NCI-H187 treated with DMSO at 0.1 percent for 48 hours (cell line): Measurements from ENCODE around the gene ARAP1.

Experiments used
- DNase-seq: peaks from one replicate; lab custom pipeline; 2025; lab: John Stamatoyannopoulos, UW

Gene ARAP1

GRCh38 chr11:72742513-72743320 is 9.5 kb downstream of the ARAP1 start:
- DNase-seq, result no peak

DNA sequence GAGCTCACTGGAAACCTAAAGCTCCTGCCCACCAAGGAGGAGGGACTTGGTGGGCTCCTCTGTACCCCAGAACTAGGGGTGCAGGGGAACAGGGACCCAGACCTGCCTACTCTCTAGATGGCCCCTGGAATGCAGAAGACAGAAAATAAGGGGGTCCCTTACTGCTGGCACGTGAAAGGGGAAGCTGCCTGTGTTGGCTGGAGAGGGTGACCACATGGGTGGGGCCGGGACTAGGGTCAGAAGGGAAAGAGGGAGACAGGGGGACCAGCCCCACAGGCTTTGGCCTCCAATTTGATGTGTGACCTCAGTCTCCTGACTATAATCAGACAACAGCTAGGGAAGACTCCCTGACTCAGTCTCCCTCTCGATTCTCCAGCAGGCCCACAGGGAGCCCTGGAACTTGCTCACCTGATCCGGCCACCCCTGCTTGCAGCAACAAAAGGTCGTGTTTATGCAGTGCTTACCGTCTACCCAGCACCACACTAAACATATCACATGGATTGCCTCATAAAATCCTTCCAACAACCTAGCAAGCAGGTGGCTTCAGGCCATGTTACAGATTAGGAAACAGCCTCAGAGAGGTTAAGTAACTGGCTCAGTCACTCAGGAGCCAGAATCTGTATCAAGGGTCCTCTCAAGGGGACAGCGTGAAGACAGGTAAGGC is 10.2 kb downstream of the ARAP1 start:
- DNase-seq, result no peak

DNA sequence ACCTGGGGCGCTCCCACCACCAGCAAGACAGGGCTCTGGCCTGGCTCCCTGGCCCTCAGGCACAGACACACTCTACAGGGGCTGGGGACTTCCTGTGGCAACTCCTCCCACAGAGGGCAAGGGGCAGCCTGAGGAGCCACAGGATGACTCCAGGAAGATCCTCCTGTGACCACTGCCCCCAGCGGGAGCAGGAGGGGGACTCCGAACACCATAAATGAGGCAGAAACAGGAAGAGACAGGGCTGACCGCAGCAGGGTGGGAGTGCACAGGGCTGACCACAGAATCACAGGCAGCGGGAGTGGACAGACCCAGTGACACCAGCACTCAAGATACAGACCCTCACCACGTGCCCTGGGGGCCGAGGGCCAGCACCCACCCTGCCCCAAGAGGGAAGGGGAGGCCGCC is 10.8 kb downstream of the ARAP1 start:
- DNase-seq, result no peak

GRCh38 chr11:72740562-72741428 is 11.4 kb downstream of the ARAP1 start:
- no peak for DNase-seq

DNA sequence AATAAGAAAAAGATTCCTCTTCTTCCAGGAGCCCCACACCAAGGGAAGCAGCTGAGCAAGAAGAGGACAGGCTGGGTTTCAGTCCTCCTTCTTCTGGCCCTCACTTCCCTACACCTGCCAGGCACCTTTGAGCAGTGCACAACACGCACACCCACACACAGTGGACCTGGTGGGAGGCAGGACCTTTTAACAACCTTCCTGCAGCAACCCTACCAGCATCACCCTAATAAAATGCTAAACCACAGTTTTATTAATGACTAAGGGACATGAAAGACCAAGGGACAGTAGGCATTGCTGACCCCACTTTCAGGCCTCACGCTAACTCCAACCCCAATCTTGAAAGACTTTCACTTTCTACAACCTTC is 12.2 kb downstream of the ARAP1 start:
- DNase-seq, result no peak

DNA sequence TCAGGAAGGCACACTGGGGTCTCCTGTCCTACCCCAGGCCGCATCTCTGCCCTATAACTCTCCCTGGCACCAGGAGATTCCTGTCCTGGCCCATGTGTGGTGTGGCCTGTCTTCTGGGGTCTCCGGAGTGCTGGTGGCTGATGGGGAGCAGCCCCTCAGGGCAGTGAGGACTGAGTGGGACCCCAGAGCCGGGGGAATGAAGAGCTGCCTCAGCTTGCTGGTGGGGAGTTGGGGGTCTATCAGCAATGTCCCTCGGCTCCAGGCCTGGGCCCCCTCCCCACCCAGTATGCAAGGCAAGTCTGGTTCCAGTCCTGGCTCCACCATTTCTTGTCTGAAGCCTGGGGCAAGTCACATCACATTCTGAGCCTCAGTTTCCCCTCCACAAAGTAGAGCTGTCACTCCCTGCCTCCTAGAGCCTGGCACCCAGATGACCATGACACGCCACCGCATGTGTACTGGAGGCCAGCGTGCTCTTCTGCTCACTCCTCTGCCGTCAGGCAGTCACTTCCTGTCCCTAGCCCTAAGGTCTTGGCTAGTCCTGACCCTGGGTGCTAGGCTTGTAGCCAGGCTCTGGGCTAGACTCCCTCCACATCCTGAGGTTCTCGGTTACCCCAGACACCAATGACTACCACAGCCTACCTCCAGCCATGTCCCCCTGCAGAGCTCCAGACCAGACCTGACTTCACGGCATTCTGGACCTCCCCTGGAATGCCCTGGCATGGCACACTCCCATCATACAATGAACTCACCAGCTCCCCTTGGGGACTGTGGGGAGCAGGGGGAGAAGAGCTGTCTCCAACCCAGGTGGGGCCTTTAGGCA is 12.8 kb downstream of the ARAP1 start:
- no peak for DNase-seq

GRCh38 chr11:72738199-72739141 is 13.7 kb downstream of the ARAP1 start:
- no peak for DNase-seq

GRCh38 chr11:72737336-72737735 is 14.9 kb downstream of the ARAP1 start:
- DNase-seq, result no peak

DNA sequence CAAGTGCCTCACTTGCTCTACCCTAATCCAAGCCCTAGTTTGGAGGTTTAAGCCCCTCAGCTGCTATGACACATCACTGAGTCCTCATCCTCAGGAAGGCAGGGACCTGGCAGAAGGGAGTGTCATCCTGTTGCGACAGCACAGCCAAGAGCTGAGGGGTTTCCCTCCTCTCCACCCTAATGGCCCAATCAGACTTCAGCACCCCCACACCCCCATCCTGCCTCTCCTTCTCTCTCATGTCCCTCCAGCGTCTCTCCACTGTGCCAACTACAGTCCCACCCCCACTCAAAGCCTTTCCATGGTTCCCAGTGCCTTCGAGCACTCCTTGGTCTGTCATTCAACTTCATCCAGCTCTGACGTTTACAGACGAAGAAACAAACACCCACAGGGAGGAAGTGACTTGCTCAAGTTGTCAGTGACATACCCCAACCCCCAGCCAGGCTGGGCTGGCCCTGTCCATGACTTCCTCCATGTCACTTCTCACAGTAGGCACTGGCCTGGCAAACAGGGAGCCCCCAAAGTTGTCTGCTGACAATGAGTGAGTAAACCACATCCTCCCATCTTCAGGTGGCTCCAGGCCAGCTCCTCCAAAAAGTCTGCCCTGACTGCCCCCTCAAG is 15.6 kb downstream of the ARAP1 start:
- no peak for DNase-seq

DNA sequence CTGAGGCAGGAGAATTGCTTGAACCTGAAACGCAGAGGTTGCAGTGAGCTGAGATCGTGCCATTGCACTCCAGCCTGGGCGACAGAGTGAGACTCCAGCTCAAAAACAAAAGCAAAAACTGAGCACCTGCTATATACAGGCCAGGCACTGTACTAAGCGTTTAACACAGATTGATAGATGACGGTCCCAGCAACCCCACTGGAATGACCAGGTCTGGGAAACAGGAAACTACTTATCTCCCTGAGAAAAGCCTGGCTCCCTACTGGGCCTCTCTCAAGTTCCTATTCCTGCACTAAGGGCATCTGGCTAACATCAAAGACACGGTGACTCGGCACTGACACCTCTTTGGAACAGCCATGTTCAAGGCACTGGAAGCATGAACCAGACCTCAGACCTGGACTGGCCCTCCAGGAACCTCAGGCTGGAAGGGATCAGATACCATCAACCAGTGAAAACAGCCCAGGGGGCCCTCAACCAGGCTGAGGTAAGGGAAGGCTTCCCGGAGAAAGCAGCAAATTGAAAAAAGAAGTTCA is 16.6 kb downstream of the ARAP1 start:
- DNase-seq, result no peak

GRCh38 chr11:72732329-72732728 is 19.9 kb downstream of the ARAP1 start:
- peak; percentile 31 for DNase-seq

GRCh38 chr11:72730737-72731136 is 21.5 kb downstream of the ARAP1 start:
- no peak for DNase-seq

- DNase-seq, result no peak
These were observed 22.0 kb downstream of the ARAP1 start for GRCh38 chr11:72730243-72730642.

DNA sequence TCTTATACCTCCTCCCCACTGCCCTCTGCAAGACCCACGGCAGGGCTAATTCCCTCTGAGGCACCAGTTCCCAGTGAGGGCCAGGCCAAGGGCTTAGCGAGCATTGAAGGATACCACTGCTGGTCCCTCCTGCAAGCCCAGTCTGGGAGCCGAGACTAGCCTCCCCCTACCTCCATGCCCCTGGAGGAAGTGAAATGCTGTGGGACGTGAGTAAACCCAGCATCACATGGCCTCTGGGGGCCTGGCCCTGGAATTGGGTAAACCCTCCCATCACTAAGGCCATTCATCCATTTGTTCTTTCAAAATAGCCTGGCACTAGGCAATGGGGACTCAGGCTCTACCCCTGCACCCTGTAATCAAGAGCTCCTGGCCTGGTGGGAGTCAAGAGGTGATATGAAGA is 24.7 kb downstream of the ARAP1 start:
- DNase-seq, result no peak

DNA sequence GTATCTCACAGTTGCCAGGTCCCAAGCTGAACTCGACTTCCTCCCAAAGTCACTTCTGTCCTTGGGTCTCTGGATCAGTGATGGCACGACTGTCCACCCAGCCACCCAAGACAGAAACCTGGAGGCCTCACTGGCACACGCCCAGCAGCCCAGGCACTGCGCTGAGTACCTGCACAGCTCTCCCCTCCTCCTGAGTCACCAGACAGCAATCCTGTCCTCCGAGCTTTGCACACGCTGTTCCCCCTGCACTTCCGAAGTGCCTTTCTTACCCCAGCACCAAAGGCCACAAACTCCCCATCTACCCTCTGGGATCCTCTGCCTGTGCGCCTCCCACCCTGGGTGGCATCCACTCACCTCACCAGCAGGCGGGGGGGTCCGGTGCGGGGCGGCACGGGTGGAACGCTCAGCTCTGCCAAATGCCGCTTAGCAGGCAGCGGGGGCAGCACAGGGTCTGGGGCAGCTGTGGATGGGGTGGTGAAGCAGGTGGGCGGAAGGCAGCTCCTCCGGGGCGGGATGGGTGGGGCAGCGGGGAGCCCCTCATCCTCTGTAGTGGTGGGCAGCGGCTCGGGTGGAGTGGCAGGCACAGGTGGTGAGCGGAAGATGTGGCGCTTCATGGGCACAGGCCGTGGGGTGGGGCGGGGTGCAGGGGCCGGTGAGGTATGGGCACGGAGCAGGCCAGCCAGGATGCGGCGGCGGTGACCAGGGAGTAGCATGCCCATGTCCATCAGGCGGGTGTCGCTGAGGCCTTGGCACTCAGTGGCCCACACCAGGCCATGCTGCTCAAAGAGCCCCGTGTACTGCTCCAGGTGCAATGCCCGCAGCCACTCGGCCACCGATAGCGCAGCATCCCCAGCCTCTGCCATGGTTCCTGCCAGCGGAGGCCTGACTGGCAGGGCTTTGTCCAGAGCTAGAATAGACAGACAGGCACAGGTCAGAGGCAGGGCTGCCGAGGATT is 25.7 kb downstream of the ARAP1 start:
- DNase-seq, result no peak

DNA sequence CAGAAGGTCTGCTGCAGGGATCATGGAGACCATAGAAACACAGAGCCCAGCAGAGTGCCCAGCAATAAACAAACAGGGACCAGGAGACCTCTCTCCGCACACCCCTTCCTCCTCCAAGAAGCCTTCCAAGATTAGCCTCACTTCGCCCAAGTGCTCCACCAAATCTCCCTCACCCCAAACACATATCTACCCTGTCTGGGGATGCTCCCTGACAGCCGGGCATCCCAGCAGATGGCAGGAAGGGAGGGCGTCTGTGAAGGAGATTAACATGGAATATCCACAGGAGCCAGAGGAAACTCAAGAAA is 26.5 kb downstream of the ARAP1 start:
- DNase-seq, result no peak

GRCh38 chr11:72724851-72725723 is 27.1 kb downstream of the ARAP1 start:
- DNase-seq, result no peak

DNA sequence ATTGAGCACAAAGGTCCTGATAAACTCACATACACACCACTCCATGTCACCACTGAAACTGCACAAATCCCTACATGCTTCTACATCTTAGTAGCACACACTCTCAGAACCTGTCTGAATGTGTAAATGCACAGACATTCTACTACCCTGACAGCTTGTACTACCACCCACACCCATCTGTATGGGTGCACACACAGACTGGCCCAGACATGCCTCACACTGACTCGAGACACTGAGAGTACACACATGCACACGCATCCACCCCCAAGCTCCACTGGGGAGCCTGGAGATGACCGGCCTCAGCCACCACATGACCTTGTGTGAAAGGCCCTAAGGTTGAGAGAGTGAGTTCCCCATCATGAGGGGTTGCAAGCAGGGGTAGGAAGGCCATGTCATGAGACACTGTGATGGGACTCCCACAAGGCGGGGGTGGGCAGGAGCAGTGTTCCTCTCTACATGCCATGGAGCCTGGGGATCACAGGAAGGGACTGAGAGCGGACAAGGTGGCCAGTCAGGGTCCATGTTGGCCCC is 28.1 kb downstream of the ARAP1 start:
- no peak for DNase-seq
